Cardiac muscle cell (in vitro differentiated cells and primary cell): Measurements from ENCODE around the gene ADAMTSL2. TPM values are rescaled to one million over a fixed set of nuclear protein-coding genes. Genes with fewer than 3 reads are reported as not detected.

ENCODE experiments used
- DNase-seq, 2 donors: peaks; one replicate each; pipeline versions ENCODE4 v3.0.0 to v3.0.0-alpha.2; 2010 to 2017; ENCODE audit warnings: low read depth in 1 of 2, low spot score in 1 of 2
- H3K27ac ChIP-seq: fragments of 200-600 bp; sonication (generic); 2 replicates; pipeline ENCODE4 v1.5.1; 2016
- H3K27me3 ChIP-seq: fragments of 200-600 bp; sonication (generic); 2 replicates; pipeline ENCODE4 v1.6.0; 2016; ENCODE audit warnings: control low read depth
- H3K36me3 ChIP-seq: fragments of 200-600 bp; sonication (generic); 2 replicates; pipeline ENCODE4 v1.5.1; 2016; ENCODE audit warnings: control low read depth
- H3K4me1 ChIP-seq: fragments of 200-600 bp; sonication (generic); 2 replicates; pipeline ENCODE4 v1.8.1; 2017; ENCODE audit warnings: low read depth, mild to moderate bottlenecking, mixed run types
- H3K4me3 ChIP-seq: fragments of 200-600 bp; sonication (generic); 2 replicates; pipeline ENCODE4 v1.5.1; 2016; ENCODE audit warnings: mild to moderate bottlenecking
- H3K9me3 ChIP-seq: fragments of 200-600 bp; sonication (generic); 2 replicates; pipeline ENCODE4 v1.5.1; 2017; ENCODE audit warnings: low read depth, mild to moderate bottlenecking, control low read depth
- polyA plus RNA-seq: library from polyadenylated mRNA; unstranded; fragments of >200 nt; fragmentation: Nextera tagmentation; extraction: Ambion mirVana; gene quantifications from 2 replicates; pipeline ENCODE4 v1.2.1, GENCODE V29; 2016
- total RNA-seq: library from RNA; depleted of rRNA; stranded (reverse); fragments of >200 nt; gene quantifications from 2 replicates; pipeline ENCODE4 v1.2.3, GENCODE V29; 2016
- TF ChIP-seq, protein P1 (sequence below): IDR thresholded peaks from 2 replicates; pipeline ENCODE4 v1.5.1; 2012; ENCODE audit warnings: low read depth, mild to moderate bottlenecking, low read length

The ADAMTSL2 gene
- total and polyA plus RNA-seq, 2 experiments from 2014 or later: 18.4 to 27.2 TPM

- DNase-seq: no peak
- H3K27me3 ChIP-seq: no peaks in the 10 kb centered on the region
- no peak overlapping the region for H3K4me3 ChIP-seq
- H3K36me3 ChIP-seq: no peaks in the 10 kb centered on the region
- H3K4me1 ChIP-seq: peaks cover under 1% of the 10 kb centered on the region
- no peak overlapping the region for H3K27ac ChIP-seq
- H3K9me3 ChIP-seq: no peaks in the 10 kb centered on the region
- TF ChIP-seq, protein P1, sequence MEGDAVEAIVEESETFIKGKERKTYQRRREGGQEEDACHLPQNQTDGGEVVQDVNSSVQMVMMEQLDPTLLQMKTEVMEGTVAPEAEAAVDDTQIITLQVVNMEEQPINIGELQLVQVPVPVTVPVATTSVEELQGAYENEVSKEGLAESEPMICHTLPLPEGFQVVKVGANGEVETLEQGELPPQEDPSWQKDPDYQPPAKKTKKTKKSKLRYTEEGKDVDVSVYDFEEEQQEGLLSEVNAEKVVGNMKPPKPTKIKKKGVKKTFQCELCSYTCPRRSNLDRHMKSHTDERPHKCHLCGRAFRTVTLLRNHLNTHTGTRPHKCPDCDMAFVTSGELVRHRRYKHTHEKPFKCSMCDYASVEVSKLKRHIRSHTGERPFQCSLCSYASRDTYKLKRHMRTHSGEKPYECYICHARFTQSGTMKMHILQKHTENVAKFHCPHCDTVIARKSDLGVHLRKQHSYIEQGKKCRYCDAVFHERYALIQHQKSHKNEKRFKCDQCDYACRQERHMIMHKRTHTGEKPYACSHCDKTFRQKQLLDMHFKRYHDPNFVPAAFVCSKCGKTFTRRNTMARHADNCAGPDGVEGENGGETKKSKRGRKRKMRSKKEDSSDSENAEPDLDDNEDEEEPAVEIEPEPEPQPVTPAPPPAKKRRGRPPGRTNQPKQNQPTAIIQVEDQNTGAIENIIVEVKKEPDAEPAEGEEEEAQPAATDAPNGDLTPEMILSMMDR: no peak
Measured at GRCh38 chr9:133518200-133518599, 16.3 kb upstream of the ADAMTSL2 start.

DNA sequence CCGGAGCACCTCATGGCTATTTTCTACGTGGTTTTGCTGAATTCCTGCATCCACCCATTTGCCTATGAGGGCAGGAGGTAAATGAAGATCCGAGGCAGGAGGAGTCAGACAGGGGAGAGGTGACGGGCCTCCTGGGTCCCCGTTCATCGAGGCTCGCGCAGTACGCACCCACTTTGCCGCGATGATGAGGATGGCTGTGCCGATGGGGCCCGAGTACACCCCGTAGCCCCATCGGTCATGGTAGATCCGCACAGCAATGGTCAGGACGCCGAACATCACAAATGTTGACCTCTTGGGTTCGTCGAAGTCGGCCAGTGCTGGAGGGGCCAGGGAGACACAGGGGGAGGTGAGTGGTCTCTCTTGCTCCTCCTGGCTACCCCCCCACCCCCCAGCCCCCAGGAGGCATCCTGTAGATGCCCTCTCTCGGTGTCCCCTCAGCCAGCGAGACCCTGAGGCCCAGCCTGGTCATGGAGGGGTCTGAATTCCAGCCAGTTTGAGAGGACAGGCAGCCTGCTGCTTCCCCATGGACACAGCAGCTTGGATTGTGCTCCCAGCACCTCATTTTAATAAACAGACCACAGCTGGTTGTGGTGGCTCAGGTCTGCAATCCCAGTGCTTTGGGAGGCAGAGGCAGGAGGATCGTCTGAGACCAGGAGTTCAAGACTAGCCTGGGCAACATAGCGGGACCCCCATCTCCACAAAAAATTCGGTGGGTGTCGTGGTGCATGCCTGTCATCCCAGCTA, 15.6 kb upstream of the ADAMTSL2 start:
- peaks cover 8% of the 10 kb centered on the region for H3K4me1 ChIP-seq
- no peaks in the 10 kb centered on the region for H3K36me3 ChIP-seq
- H3K4me3 ChIP-seq: no peak overlapping the region
- no peak overlapping the region for H3K27ac ChIP-seq
- no peak for DNase-seq
- H3K9me3 ChIP-seq: no peaks in the 10 kb centered on the region
- no peaks in the 10 kb centered on the region for H3K27me3 ChIP-seq
- TF ChIP-seq, protein P1: no peak

DNA sequence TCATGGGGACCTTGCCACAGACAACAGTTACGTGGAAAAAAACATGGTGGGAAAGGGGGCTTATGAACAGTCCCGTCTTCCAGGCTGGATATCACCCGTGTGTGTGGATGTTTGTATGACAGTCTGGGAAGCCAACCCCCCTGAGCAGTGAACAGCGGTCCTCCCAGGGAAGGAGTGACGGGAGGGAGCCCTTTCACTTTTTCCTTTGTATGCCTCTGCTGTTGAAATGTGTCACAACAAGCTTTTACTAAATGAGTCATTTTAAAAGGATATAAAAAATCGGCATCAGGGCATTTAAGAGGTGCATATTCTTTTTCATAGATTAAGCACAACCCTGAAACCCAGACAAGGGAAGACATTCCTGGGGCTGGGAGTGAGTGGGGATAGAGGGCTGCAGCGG, 14.8 kb upstream of the ADAMTSL2 start:
- DNase-seq: peak in 1 of 2 donors; percentile 18
- Histone ChIP-seq H3K4me3 (no peak overlapping the region), H3K27me3 (no peaks in the 10 kb centered on the region), H3K4me1 (peaks cover 9% of the 10 kb centered on the region), H3K9me3 (no peaks in the 10 kb centered on the region), H3K36me3 (no peaks in the 10 kb centered on the region), H3K27ac (no peak overlapping the region)
- TF ChIP-seq, protein P1: no peak

DNA sequence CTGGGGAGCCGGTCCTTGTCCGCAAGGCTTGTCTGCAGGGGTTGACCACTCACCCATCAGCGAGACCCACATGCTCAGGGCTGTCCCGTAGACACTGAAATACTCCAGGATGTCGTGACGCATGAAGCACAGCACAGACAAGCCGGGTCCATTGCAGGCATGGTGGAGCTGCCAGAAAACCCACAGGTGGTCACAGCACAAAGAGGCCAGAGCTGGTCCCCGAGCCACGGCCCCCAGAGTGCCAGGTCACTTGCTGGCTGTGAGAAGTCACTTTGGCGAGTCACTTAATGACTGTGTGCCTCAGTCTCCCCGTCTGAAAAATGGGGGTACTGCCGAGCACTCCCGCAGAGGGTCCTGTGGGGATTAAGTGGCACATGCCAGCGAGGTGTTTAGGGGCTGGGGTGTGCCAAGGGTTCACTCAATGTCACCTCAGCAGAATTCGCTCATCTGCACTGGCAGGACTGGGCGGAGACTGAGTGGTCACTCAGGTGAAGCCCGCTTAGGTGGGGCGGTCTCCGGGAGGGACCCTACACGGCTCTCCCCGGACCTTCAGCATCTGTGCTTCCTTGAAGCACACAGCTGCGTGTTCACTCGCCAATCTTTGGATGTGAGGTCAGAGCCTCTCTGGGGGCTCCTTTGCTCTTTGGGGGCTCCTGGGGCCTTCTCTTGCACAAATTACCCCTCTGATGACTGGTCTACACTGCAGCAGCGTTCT, 14.2 kb upstream of the ADAMTSL2 start:
- H3K4me1 ChIP-seq: peaks cover 9% of the 10 kb centered on the region
- no peak overlapping the region for H3K27ac ChIP-seq
- H3K4me3 ChIP-seq: no peak overlapping the region
- DNase-seq: no peak
- H3K36me3 ChIP-seq: no peaks in the 10 kb centered on the region
- TF ChIP-seq, protein P1: no peak
- H3K27me3 ChIP-seq: no peaks in the 10 kb centered on the region
- no peaks in the 10 kb centered on the region for H3K9me3 ChIP-seq

GRCh38 chr9:133521122-133522072, 13.1 kb upstream of the ADAMTSL2 start:
- TF ChIP-seq, protein P1: no peak
- no peak overlapping the region for H3K27ac ChIP-seq

More at GRCh38 chr9:133521122-133522072, 13.1 kb upstream of the ADAMTSL2 start:
- no peaks in the 10 kb centered on the region for H3K27me3 ChIP-seq
- no peaks in the 10 kb centered on the region for H3K36me3 ChIP-seq
- H3K4me1 ChIP-seq: peaks cover 9% of the 10 kb centered on the region
- H3K9me3 ChIP-seq: no peaks in the 10 kb centered on the region
- no peak overlapping the region for H3K4me3 ChIP-seq
- DNase-seq: no peak
